ENCODE results near the gene SOBP.

The SOBP gene

GRCh38 chr6:107603006-107603370 is 113.1 kb downstream of the SOBP start:
- in situ Hi-C loops (cut with MboI; ENCODE audit: low pct_unique_long_range_greater_than_20kb, low sequenced_read_pairs, unreplicated experiment), result no loop called here
- no peak for TF ChIP-seq CTCF (IDR thresholded peaks at IDR 0.05; ENCODE audit: extremely low read depth, insufficient read depth, missing control alignments)
- no peak for DNase-seq (ENCODE audit: low spot score)

- in situ Hi-C loops (cut with MboI; ENCODE audit: low pct_unique_long_range_greater_than_20kb, low sequenced_read_pairs, unreplicated experiment), result no loop called here
- no peak for TF ChIP-seq CTCF (IDR thresholded peaks at IDR 0.05; ENCODE audit: extremely low read depth, insufficient read depth, missing control alignments)
- DNase-seq (ENCODE audit: low spot score), result no peak
These were observed 114.6 kb downstream of the SOBP start for GRCh38 chr6:107604549-107604948.

GRCh38 chr6:107606407-107606806 is 116.5 kb downstream of the SOBP start:
- in situ Hi-C loops (cut with MboI; ENCODE audit: low pct_unique_long_range_greater_than_20kb, low sequenced_read_pairs, unreplicated experiment), result no loop called here
- no peak for DNase-seq (ENCODE audit: low spot score)
- no peak for TF ChIP-seq CTCF (IDR thresholded peaks at IDR 0.05; ENCODE audit: extremely low read depth, insufficient read depth, missing control alignments)

- no peak for DNase-seq (ENCODE audit: low spot score)
- no peak for TF ChIP-seq CTCF (IDR thresholded peaks at IDR 0.05; ENCODE audit: extremely low read depth, insufficient read depth, missing control alignments)
- in situ Hi-C loops (cut with MboI; ENCODE audit: low pct_unique_long_range_greater_than_20kb, low sequenced_read_pairs, unreplicated experiment), result no loop called here
These were observed 117.2 kb downstream of the SOBP start for GRCh38 chr6:107607116-107607515.

GRCh38 chr6:107611094-107611810 is 121.3 kb downstream of the SOBP start:
- no peak for DNase-seq (ENCODE audit: low spot score)
- in situ Hi-C loops (cut with MboI; ENCODE audit: low pct_unique_long_range_greater_than_20kb, low sequenced_read_pairs, unreplicated experiment), result no loop called here
- TF ChIP-seq CTCF (IDR thresholded peaks at IDR 0.05; ENCODE audit: extremely low read depth, insufficient read depth, missing control alignments), result no peak

GRCh38 chr6:107612762-107613415 is 123.0 kb downstream of the SOBP start:
- no peak for DNase-seq (ENCODE audit: low spot score)
- TF ChIP-seq CTCF (IDR thresholded peaks at IDR 0.05; ENCODE audit: extremely low read depth, insufficient read depth, missing control alignments), result no peak
- in situ Hi-C loops (cut with MboI; ENCODE audit: low pct_unique_long_range_greater_than_20kb, low sequenced_read_pairs, unreplicated experiment), result no loop called here

Data from GM13977 (cell line).